Measurements from ENCODE around the gene SPATA32.

GRCh38 chr17:45305530-45306087 lies 43.7 kb upstream of the SPATA32 start:
- TF ChIP-seq EP300 (IDR thresholded peaks at IDR 0.05; ENCODE audit: low read depth) (no peak), POLR2A (IDR thresholded peaks at IDR 0.05) (no peak), POLR2AphosphoS5 (IDR thresholded peaks at IDR 0.05) (no peak), CTCF (IDR thresholded peaks at IDR 0.05) (no peak)

All from transverse colon (tissue), 4 donors.